Measurements from ENCODE around the gene GABRA5.

The GABRA5 gene

DNA sequence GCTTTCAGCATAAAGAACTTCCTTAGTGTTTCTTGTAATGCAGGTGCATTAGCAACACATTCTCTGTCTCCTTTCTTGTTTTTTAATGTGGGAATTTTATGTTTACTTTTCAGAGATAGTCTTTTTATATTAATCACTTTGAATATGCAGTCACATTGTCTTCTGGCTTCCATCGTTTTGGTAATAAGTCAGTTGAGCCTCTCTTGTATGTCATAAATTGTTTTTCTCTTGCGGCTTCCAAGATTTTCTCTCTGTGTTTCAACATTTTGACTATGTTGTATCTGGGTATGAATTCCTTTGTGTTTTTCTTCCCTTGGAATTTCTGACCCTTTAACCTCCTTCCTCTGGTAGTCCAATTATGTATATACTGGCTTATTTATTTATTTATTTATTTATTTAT is 129.4 kb downstream of the GABRA5 start:
- no peak for DNase-seq (ENCODE audit: low read depth in 1 of 2, low spot score in 1 of 2)

All from activated T-helper 1 cell treated with anti-CD3 and anti-CD28 coated beads, Interleukin-2, amount 50 U/mL, for 16 hours (primary cell).